Thoracic aorta (tissue), 2 donors: ENCODE measurements around the gene INSR. TPM values are rescaled to one million over a fixed set of nuclear protein-coding genes. Genes with fewer than 3 reads are reported as not detected.

Experiments used
- ATAC-seq: fragments of 150-250 bp; one replicate; pipeline ENCODE4 v1.8.0; 2017; ENCODE audit warnings: low read depth; ENCODE audit not compliant: insufficient number of reproducible peaks, low FRiP score
- DNase-seq: peaks from one replicate; pipeline ENCODE4 v3.0.0-alpha.2; 2020; ENCODE audit warnings: low spot score
- H3K27ac ChIP-seq, 2 donors: fragments of 200-600 bp; sonication (generic); 1 replicate in 1 of 2; 2 replicates in 1 of 2; pipeline ENCODE4 v1.5.1; 2016; ENCODE audit warnings: mild to moderate bottlenecking in 2 of 2, moderate library complexity in 2 of 2
- H3K27me3 ChIP-seq: fragments of 200-600 bp; sonication (generic); replicated peaks from 2 replicates; pipeline ENCODE4 v1.6.0; 2016; ENCODE audit warnings: mild to moderate bottlenecking; ENCODE audit not compliant: insufficient read depth
- H3K36me3 ChIP-seq: fragments of 200-600 bp; sonication (generic); one replicate; pipeline ENCODE4 v1.5.1; 2016
- H3K4me1 ChIP-seq, 2 donors: fragments of 200-600 bp; sonication (generic); 1 replicate in 1 of 2; 2 replicates in 1 of 2; pipeline versions ENCODE4 v1.5.1 to v1.6.0; 2016; ENCODE audit warnings: low read depth in 2 of 2, mild to moderate bottlenecking in 1 of 2; ENCODE audit not compliant: control insufficient read depth in 1 of 2
- H3K4me3 ChIP-seq: fragments of 200-600 bp; sonication (generic); 2 replicates; pipeline ENCODE4 v1.5.1; 2016; ENCODE audit warnings: mild to moderate bottlenecking
- H3K9me3 ChIP-seq: fragments of 200-600 bp; sonication (generic); 2 replicates; pipeline ENCODE4 v1.5.1; 2016
- total RNA-seq, 2 donors: library from RNA; depleted of rRNA; stranded (reverse); fragments of >200 nt; gene quantifications; one replicate each; pipeline versions ENCODE4 v1.1.0 to v1.2.3, GENCODE V29; 2016
- TF ChIP-seq, protein P1 (sequence below): fragments of 200-600 bp; sonication (generic); IDR thresholded peaks from one replicate; pipeline ENCODE4 v1.5.1; 2019; ENCODE audit warnings: antibody characterized with exemption

INSR gene
- total RNA-seq, 2 donors from 2014 or later = 102 to 116 TPM

DNA sequence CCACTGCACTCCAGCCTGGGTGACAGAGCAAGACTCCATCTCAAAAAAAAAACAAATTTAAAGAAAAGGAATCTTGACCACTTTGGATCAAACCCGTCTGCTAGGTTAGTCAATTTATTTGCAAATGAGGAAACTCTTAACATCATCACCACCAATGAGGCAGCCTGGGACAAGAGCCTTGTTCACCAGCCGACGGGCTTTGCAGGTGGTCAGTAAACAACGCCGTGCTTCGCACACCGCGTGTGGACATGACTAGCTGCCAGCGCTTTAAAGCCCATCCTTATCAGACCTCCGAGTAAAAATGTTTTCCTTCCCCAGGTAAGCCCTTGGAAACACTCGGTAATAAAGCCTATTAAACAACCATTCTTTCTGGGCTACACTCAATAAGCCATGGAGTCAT is 41.9 kb downstream of the INSR start:
- no peak for DNase-seq

DNA sequence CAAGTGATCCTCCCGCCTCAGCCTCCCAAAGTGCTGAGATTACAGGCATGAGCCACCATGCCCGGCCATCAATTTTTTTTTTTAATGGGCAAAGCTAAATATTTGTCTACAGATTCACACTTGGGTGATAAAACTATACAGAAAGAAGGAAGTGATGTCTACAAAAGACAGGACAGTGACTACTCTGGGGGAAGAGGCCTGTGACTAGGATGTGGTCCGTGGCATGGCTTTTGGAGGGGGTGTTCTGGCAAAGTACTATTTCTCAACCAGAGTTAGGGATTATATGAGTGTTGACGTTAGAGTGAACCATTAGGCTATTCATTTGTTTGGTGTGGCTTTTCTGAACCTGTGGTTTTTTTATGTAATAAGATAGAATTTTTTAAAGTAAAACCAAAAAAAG is 42.7 kb downstream of the INSR start:
- Histone ChIP-seq H3K4me3 (no peak overlapping the region), H3K27me3 (no peaks in the 10 kb centered on the region), H3K36me3 (no peaks in the 10 kb centered on the region), H3K4me1 (peaks cover 20 to 59% of the 10 kb centered on the region in 2 donors), H3K9me3 (no peaks in the 10 kb centered on the region), H3K27ac (peak overlapping the region; percentile 87 to 93)
- no peak for ATAC-seq
- no peak for DNase-seq
- TF ChIP-seq, protein P1, sequence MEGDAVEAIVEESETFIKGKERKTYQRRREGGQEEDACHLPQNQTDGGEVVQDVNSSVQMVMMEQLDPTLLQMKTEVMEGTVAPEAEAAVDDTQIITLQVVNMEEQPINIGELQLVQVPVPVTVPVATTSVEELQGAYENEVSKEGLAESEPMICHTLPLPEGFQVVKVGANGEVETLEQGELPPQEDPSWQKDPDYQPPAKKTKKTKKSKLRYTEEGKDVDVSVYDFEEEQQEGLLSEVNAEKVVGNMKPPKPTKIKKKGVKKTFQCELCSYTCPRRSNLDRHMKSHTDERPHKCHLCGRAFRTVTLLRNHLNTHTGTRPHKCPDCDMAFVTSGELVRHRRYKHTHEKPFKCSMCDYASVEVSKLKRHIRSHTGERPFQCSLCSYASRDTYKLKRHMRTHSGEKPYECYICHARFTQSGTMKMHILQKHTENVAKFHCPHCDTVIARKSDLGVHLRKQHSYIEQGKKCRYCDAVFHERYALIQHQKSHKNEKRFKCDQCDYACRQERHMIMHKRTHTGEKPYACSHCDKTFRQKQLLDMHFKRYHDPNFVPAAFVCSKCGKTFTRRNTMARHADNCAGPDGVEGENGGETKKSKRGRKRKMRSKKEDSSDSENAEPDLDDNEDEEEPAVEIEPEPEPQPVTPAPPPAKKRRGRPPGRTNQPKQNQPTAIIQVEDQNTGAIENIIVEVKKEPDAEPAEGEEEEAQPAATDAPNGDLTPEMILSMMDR = no peak

More for the DNA sequence above, 41.9 kb downstream of the INSR start:
- ATAC-seq = no peak
- peaks cover 17 to 60% of the 10 kb centered on the region in 2 donors for H3K4me1 ChIP-seq
- H3K36me3 ChIP-seq = no peaks in the 10 kb centered on the region
- no peak overlapping the region for H3K4me3 ChIP-seq
- H3K27me3 ChIP-seq = no peaks in the 10 kb centered on the region
- H3K9me3 ChIP-seq = no peaks in the 10 kb centered on the region
- H3K27ac ChIP-seq = no peak overlapping the region
- TF ChIP-seq, protein P1 = no peak

GRCh38 chr19:7250951-7251350 is 43.3 kb downstream of the INSR start:
- ATAC-seq (no peak), DNase-seq (no peak)
- Histone ChIP-seq H3K9me3 (no peaks in the 10 kb centered on the region), H3K36me3 (no peaks in the 10 kb centered on the region), H3K27me3 (no peaks in the 10 kb centered on the region), H3K4me3 (peak overlapping the region; percentile 9), H3K4me1 (peaks cover 20 to 59% of the 10 kb centered on the region in 2 donors), H3K27ac (peak overlapping the region; percentile 87 to 93)
- TF ChIP-seq, protein P1 = no peak

- Histone ChIP-seq H3K9me3 (no peaks in the 10 kb centered on the region), H3K4me3 (no peak overlapping the region), H3K4me1 (peaks cover 20 to 59% of the 10 kb centered on the region in 2 donors), H3K27ac (peak overlapping the region; percentile 87 to 93), H3K36me3 (no peaks in the 10 kb centered on the region), H3K27me3 (no peaks in the 10 kb centered on the region)
- ATAC-seq = no peak
- no peak for DNase-seq
- TF ChIP-seq, protein P1 = no peak
Measured at GRCh38 chr19:7250057-7250596, 44.1 kb downstream of the INSR start.

GRCh38 chr19:7247155-7247554 is 47.1 kb downstream of the INSR start:
- no peaks in the 10 kb centered on the region for H3K27me3 ChIP-seq
- DNase-seq = no peak
- no peaks in the 10 kb centered on the region for H3K36me3 ChIP-seq
- H3K4me3 ChIP-seq = no peak overlapping the region
- H3K27ac ChIP-seq = peak overlapping the region; percentile 76 to 87
- ATAC-seq = no peak
- H3K4me1 ChIP-seq = peaks cover 21 to 80% of the 10 kb centered on the region in 2 donors
- H3K9me3 ChIP-seq = no peaks in the 10 kb centered on the region
- TF ChIP-seq, protein P1 = no peak
